Keratinocyte (primary cell): ENCODE results near the gene EPHA3.

Experiments
- CTCF ChIP-seq, 3 experiments: IDR thresholded peaks in 1 of 3; conservative IDR thresholded peaks in 1 of 3; optimal IDR thresholded peaks in 1 of 3; 2 replicates in 2 of 3; 3 replicates in 1 of 3; pipeline versions ENCODE3 to v1.5.1; 2011; ENCODE audit warnings: low read length in 3 of 3, mild to moderate bottlenecking in 3 of 3, moderate library complexity in 2 of 3, control low read depth in 1 of 3, inconsistent platforms in 1 of 3; ENCODE audit not compliant: insufficient read depth in 2 of 3; ENCODE audit errors: extremely low read depth in 1 of 3
- EZH2 ChIP-seq: IDR thresholded peaks from one replicate; pipeline ENCODE4 v1.6.1; 2012; ENCODE audit warnings: inconsistent platforms, mild to moderate bottlenecking, low read length, moderate library complexity

DNA sequence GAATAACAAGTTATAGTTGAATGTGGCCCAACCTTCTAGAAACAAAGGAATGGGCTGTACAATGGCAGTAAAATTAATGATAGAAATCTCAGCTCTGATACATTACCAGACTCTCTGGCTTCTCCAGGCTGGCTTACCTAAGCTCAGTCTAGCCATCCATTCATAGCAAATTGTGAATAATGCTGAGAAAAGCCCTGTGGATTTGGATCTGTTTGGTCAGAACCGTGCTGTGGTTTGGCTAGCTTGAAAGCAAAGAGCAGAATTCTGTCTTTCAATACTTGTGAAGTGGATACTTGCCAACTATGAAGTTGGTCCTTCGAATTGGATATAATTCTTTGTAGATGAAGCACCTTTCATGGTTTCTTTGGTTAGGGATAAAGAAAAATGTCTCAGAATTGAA is 199.1 kb downstream of the EPHA3 start:
- TF ChIP-seq CTCF (optimal IDR thresholded peaks at IDR 0.05 in 1 of 3, IDR thresholded peaks at IDR 0.05 in 1 of 3, conservative IDR thresholded peaks at IDR 0.05 in 1 of 3; ENCODE audit: extremely low read depth in 1 of 3, insufficient read depth in 2 of 3, low read length in 3 of 3) (no peak), EZH2 (no peak)
